Mesenchymal stem cell (in vitro differentiated cells and primary cell): ENCODE results near the gene MPPED2.
A peak's percentile ranks its signal among the peaks of the same experiment; 100 is the strongest.

Source experiments
- DNase-seq: peaks from one replicate; pipeline ENCODE4 v3.0.0-alpha.2; 2013
- H2AFZ ChIP-seq: one replicate; pipeline ENCODE4 v1.6.1; 2013; ENCODE audit warnings: low read depth, mild to moderate bottlenecking, control low read depth, inconsistent platforms, low read length, moderate library complexity
- H2AK5ac ChIP-seq: 2 replicates; pipeline ENCODE4 v1.6.1; 2013; ENCODE audit warnings: low read length, moderate library complexity, mild to moderate bottlenecking, inconsistent platforms; ENCODE audit not compliant: severe bottlenecking
- H2BK120ac ChIP-seq: one replicate; pipeline ENCODE4 v1.6.1; 2013; ENCODE audit warnings: low read depth, mild to moderate bottlenecking, inconsistent platforms, low read length, moderate library complexity
- H2BK12ac ChIP-seq, 2 experiments: one replicate each; pipeline ENCODE4 v1.6.1; 2013; ENCODE audit warnings: inconsistent platforms in 2 of 2, low read length in 2 of 2, mild to moderate bottlenecking in 2 of 2, moderate library complexity in 2 of 2, control low read depth in 1 of 2
- H2BK15ac ChIP-seq: one replicate; pipeline ENCODE4 v1.6.1; 2013; ENCODE audit warnings: mild to moderate bottlenecking, low read depth, inconsistent platforms; ENCODE audit not compliant: poor library complexity, severe bottlenecking
- H2BK5ac ChIP-seq: 2 replicates; pipeline ENCODE4 v1.6.1; 2013; ENCODE audit warnings: low read depth, mild to moderate bottlenecking, low read length, control low read depth, inconsistent platforms; ENCODE audit not compliant: poor library complexity, severe bottlenecking
- H3K14ac ChIP-seq, 2 experiments: one replicate each; pipeline ENCODE4 v1.6.1; 2013; ENCODE audit warnings: inconsistent platforms in 2 of 2, low read length in 2 of 2, control low read depth in 1 of 2, mild to moderate bottlenecking in 1 of 2, moderate library complexity in 1 of 2
- H3K18ac ChIP-seq, 2 experiments: one replicate each; pipeline ENCODE4 v1.6.1; 2013; ENCODE audit warnings: inconsistent platforms in 2 of 2, low read length in 2 of 2, control low read depth in 1 of 2, low read depth in 1 of 2, mild to moderate bottlenecking in 1 of 2
- H3K23ac ChIP-seq, 2 experiments: one replicate each; pipeline ENCODE4 v1.6.1; 2013; ENCODE audit warnings: inconsistent platforms in 2 of 2, low read length in 2 of 2, mild to moderate bottlenecking in 2 of 2, moderate library complexity in 2 of 2, control low read depth in 1 of 2
- H3K27ac ChIP-seq: 2 replicates; pipeline ENCODE4 v1.5.1; 2013; ENCODE audit warnings: mild to moderate bottlenecking, moderate library complexity, low read length, control low read depth, inconsistent platforms; ENCODE audit not compliant: poor library complexity, severe bottlenecking
- H3K27me3 ChIP-seq, 2 experiments: 2 replicates each; pipeline versions ENCODE4 v1.6.1 to v1.7.0; 2013; ENCODE audit warnings: low read length in 2 of 2, mild to moderate bottlenecking in 2 of 2, moderate library complexity in 2 of 2, control low read depth in 1 of 2, inconsistent platforms in 1 of 2; ENCODE audit not compliant: control insufficient read depth in 1 of 2, insufficient read depth in 1 of 2
- H3K36me3 ChIP-seq, 2 experiments: 2 replicates each; pipeline versions ENCODE4 v1.6.1 to v1.7.0; 2013; ENCODE audit warnings: low read length in 2 of 2, control low read depth in 1 of 2, inconsistent platforms in 1 of 2, low read depth in 1 of 2, mild to moderate bottlenecking in 1 of 2; ENCODE audit not compliant: insufficient read depth in 2 of 2, control insufficient read depth in 1 of 2
- H3K4ac ChIP-seq, 2 experiments: one replicate each; pipeline ENCODE4 v1.6.1; 2013; ENCODE audit warnings: inconsistent platforms in 2 of 2, low read length in 2 of 2, mild to moderate bottlenecking in 2 of 2, moderate library complexity in 2 of 2, control low read depth in 1 of 2, low read depth in 1 of 2
- H3K4me1 ChIP-seq: 2 replicates; pipeline ENCODE4 v1.6.1; 2013; ENCODE audit warnings: low read depth, low read length, control low read depth; ENCODE audit not compliant: control insufficient read depth, insufficient read depth
- H3K4me2 ChIP-seq: 2 replicates; pipeline ENCODE4 v1.6.1; 2013; ENCODE audit warnings: low read length, mild to moderate bottlenecking, inconsistent platforms; ENCODE audit not compliant: poor library complexity, severe bottlenecking
- H3K4me3 ChIP-seq, 2 experiments: 2 replicates each; pipeline versions ENCODE4 v1.5.1 to v1.7.0; 2013; ENCODE audit warnings: low read length in 2 of 2, mild to moderate bottlenecking in 2 of 2, control low read depth in 1 of 2, low read depth in 1 of 2; ENCODE audit not compliant: insufficient read depth in 1 of 2
- H3K79me1 ChIP-seq: replicated peaks from 2 replicates; pipeline ENCODE4 v1.6.1; 2013; ENCODE audit warnings: mild to moderate bottlenecking, control low read depth, low read length, inconsistent platforms; ENCODE audit not compliant: poor library complexity, severe bottlenecking
- H3K9ac ChIP-seq: 2 replicates; pipeline ENCODE4 v1.7.0; 2013; ENCODE audit warnings: mild to moderate bottlenecking, low read length, moderate library complexity
- H3K9me3 ChIP-seq: 2 replicates; pipeline ENCODE4 v1.7.0; 2013; ENCODE audit warnings: mild to moderate bottlenecking, low read length; ENCODE audit not compliant: control insufficient read depth
- H4K8ac ChIP-seq: one replicate; pipeline ENCODE4 v1.6.1; 2013; ENCODE audit warnings: inconsistent platforms, mild to moderate bottlenecking, low read length, moderate library complexity
- H4K91ac ChIP-seq: one replicate; pipeline ENCODE4 v1.6.1; 2013; ENCODE audit warnings: mild to moderate bottlenecking, low read length, inconsistent platforms
- WGBS: methylation state at CpG from one replicate; pipeline ENCODE4 v1.1.7; 2013; ENCODE audit warnings: mixed read lengths; 5-methylcytosine and 5-hydroxymethylcytosine counted together

Gene MPPED2

DNA sequence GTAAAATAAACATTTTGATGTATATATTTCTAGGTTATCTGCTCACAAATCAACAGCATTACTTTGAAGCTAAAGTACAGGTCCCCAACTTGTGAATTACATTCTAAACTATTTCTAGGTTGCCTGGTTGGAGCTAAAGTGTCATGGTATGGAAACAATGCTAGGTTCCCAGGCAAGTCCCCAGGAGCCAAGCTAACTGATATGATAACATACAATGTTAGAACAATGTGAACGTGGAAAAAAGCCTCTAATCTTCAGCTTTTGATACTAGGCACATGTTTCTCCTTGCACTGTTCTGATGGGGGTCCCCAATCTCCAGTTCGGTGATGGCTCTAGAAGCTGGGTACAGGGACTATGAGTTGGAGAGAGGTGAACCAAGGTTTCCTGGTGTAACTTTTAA lies 153.4 kb downstream of the MPPED2 start:
- no peak overlapping the region for H3K4ac ChIP-seq
- no peak overlapping the region for H2AFZ ChIP-seq
- no peaks in the 10 kb centered on the region for H3K79me1 ChIP-seq
- no peak overlapping the region for H3K14ac ChIP-seq
- no peak overlapping the region for H3K9ac ChIP-seq
- H2BK120ac ChIP-seq = no peak overlapping the region
- 67% methylated on average over 1 of the region's 2 CpGs for WGBS
- H3K27me3 ChIP-seq = peaks cover 0 to 5% of the 10 kb centered on the region in 2 experiments
- no peaks in the 10 kb centered on the region for H3K36me3 ChIP-seq
- H4K8ac ChIP-seq = no peak overlapping the region
- no peak overlapping the region for H2BK12ac ChIP-seq
- no peak overlapping the region for H3K18ac ChIP-seq
- no peak overlapping the region for H3K4me2 ChIP-seq
- H3K27ac ChIP-seq = no peak overlapping the region
- no peak overlapping the region for H2BK15ac ChIP-seq
- DNase-seq = no peak
- no peak overlapping the region for H2BK5ac ChIP-seq
- H3K23ac ChIP-seq = no peak overlapping the region
- no peak overlapping the region for H2AK5ac ChIP-seq
- no peak overlapping the region for H3K4me3 ChIP-seq
- H4K91ac ChIP-seq = no peak overlapping the region
- H3K9me3 ChIP-seq = no peaks in the 10 kb centered on the region
- no peaks in the 10 kb centered on the region for H3K4me1 ChIP-seq

DNA sequence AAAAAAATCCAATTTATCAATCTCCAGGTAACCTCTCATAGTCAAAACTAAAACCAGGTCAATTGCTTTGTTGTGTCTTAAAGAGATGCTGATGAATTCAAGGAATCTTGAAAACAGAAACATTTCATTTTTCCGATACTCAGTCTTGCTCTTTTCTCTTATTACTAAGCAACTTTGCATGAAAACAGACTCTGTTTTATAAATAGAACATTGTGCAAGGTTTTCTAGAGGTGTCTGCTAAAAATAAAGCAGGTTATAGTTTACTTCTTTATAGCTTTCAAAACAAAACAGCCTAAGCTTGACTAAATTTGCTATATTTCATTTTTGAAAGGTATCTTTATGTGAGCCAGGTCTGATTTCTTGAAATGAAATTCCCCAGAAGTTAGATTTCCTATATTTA lies 154.0 kb downstream of the MPPED2 start:
- no peak overlapping the region for H2AK5ac ChIP-seq
- no peak overlapping the region for H3K4me3 ChIP-seq
- no peak overlapping the region for H2BK5ac ChIP-seq
- peaks cover 0 to 5% of the 10 kb centered on the region in 2 experiments for H3K27me3 ChIP-seq
- H2AFZ ChIP-seq = no peak overlapping the region
- no peaks in the 10 kb centered on the region for H3K79me1 ChIP-seq
- no peaks in the 10 kb centered on the region for H3K9me3 ChIP-seq
- no peaks in the 10 kb centered on the region for H3K4me1 ChIP-seq
- no peak overlapping the region for H4K91ac ChIP-seq
- no peak overlapping the region for H2BK12ac ChIP-seq
- no peaks in the 10 kb centered on the region for H3K36me3 ChIP-seq
- no peak overlapping the region for H3K4me2 ChIP-seq
- no peak overlapping the region for H2BK15ac ChIP-seq
- no peak overlapping the region for H3K18ac ChIP-seq
- H3K23ac ChIP-seq = no peak overlapping the region
- DNase-seq = peak; percentile 27
- H3K14ac ChIP-seq = no peak overlapping the region
- H3K4ac ChIP-seq = no peak overlapping the region
- H3K27ac ChIP-seq = no peak overlapping the region
- H2BK120ac ChIP-seq = no peak overlapping the region
- H4K8ac ChIP-seq = no peak overlapping the region
- H3K9ac ChIP-seq = no peak overlapping the region
- no CpG with 5 or more reads among the region's 1 CpG for WGBS

DNA sequence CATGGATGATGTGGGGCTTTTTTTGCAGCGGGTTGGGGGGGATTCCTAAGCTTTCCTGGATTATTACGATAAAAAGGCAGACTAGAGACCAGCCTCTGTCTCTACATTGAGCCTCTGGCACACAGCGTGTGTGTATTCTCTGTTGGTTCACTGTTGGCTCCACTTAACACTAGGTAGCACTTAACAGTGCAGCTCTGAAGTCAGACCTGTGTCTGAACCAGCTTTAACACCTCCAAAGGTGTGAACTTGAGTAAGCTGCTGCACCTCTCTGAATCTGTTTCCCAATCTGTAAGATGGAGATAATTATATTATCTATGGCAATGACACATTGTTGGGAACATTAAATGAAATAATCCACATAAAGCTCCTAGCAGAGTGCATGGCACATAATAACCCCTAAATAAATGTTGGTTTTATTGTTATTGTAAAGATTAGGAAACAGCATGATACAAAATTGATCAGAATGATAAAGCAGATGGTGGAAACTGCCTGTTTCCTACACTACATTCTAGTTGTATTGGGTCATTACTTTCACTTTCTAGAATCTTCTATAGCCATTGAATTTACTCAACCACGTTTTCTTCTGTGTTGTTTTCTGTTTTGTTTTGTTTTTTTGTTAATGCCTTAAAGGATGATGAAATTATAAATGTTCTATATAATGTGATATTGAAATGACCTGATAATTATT lies 154.9 kb downstream of the MPPED2 start:
- H2AFZ ChIP-seq = no peak overlapping the region
- H3K18ac ChIP-seq = no peak overlapping the region
- H3K14ac ChIP-seq = no peak overlapping the region
- no peaks in the 10 kb centered on the region for H3K4me1 ChIP-seq
- H3K4me3 ChIP-seq = no peak overlapping the region
- H2AK5ac ChIP-seq = no peak overlapping the region
- no peak overlapping the region for H2BK12ac ChIP-seq
- no peaks in the 10 kb centered on the region for H3K9me3 ChIP-seq
- peak; percentile 18 for DNase-seq
- no peak overlapping the region for H4K8ac ChIP-seq
- 74% methylated on average over 3 of the region's 4 CpGs for WGBS
- H4K91ac ChIP-seq = no peak overlapping the region
- no peaks in the 10 kb centered on the region for H3K79me1 ChIP-seq
- H3K4me2 ChIP-seq = no peak overlapping the region
- H2BK5ac ChIP-seq = no peak overlapping the region
- H3K27ac ChIP-seq = no peak overlapping the region
- H3K27me3 ChIP-seq = peaks cover 0 to 5% of the 10 kb centered on the region in 2 experiments
- no peak overlapping the region for H3K4ac ChIP-seq
- no peaks in the 10 kb centered on the region for H3K36me3 ChIP-seq
- no peak overlapping the region for H3K23ac ChIP-seq
- H3K9ac ChIP-seq = no peak overlapping the region
- H2BK120ac ChIP-seq = no peak overlapping the region
- no peak overlapping the region for H2BK15ac ChIP-seq

DNA sequence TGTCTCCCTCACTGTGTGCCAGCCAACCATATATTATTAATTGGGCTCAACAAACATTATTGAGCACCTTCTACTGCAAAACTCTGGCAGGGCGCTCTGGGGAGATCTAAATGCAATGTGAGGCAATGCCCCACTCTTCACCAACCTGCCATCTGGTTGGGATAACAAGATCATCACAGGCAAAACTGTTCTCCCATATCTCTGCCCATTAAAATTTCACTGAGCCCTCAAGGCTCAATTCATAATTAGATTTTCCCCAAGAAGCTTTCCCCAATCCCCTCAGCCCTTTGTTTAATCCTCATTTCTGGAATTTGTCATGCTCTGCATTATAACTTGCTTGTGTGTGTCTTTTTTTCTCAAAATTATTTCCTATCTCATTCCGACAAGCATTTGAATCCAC lies 156.6 kb downstream of the MPPED2 start:
- Histone ChIP-seq H2BK5ac (no peak overlapping the region), H3K9me3 (no peaks in the 10 kb centered on the region), H2BK12ac (no peak overlapping the region), H3K4me1 (peaks cover 5% of the 10 kb centered on the region), H3K14ac (no peak overlapping the region), H3K27me3 (peaks cover 5% of the 10 kb centered on the region in 2 experiments), H3K18ac (no peak overlapping the region), H3K4me2 (no peak overlapping the region), H3K4ac (no peak overlapping the region), H4K8ac (no peak overlapping the region), H4K91ac (no peak overlapping the region), H3K36me3 (no peaks in the 10 kb centered on the region), H2AFZ (no peak overlapping the region), H3K23ac (no peak overlapping the region), H3K27ac (no peak overlapping the region), H3K4me3 (no peak overlapping the region), H2AK5ac (no peak overlapping the region), H3K79me1 (no peaks in the 10 kb centered on the region), H2BK120ac (no peak overlapping the region), H3K9ac (no peak overlapping the region), H2BK15ac (no peak overlapping the region)
- DNase-seq = no peak
- 92% methylated on average over 2 of the region's 2 CpGs for WGBS
